HL-60 (cell line): ENCODE results near the gene PLD2.

Experiments used
- DNase-seq, 2 experiments: peaks; one replicate each; pipeline ENCODE4 v3.0.0-alpha.2; 2010 to 2020; ENCODE audit warnings: low read depth in 1 of 2, low spot score in 1 of 2
- H3K27ac ChIP-seq: fragments of 250-450 bp; sonication (Bioruptor Pico); replicated peaks from 2 replicates; pipeline ENCODE4 v1.5.1; 2020; ENCODE audit warnings: mild to moderate bottlenecking, moderate library complexity
- H3K27me3 ChIP-seq: fragments of 250-450 bp; sonication (Bioruptor Pico); 2 replicates; pipeline ENCODE4 v1.5.1; 2021; ENCODE audit warnings: mild to moderate bottlenecking, moderate library complexity; ENCODE audit not compliant: insufficient read depth, poor library complexity, severe bottlenecking
- H3K4me3 ChIP-seq: replicated peaks from 2 replicates; pipeline ENCODE4 v1.5.1; 2011; ENCODE audit warnings: mild to moderate bottlenecking, control low read depth, low read length; ENCODE audit not compliant: insufficient read depth
- GABPA ChIP-seq: IDR thresholded peaks from 2 replicates; pipeline ENCODE4 v1.6.1; 2012; ENCODE audit warnings: low read depth
- POLR2AphosphoS5 ChIP-seq: IDR thresholded peaks from 2 replicates; pipeline ENCODE4 v1.6.1; 2012; ENCODE audit warnings: low read depth
- SPI1 ChIP-seq: IDR thresholded peaks from 2 replicates; pipeline ENCODE4 v1.6.1; 2012; ENCODE audit warnings: low read depth, mild to moderate bottlenecking, borderline replicate concordance
- TF ChIP-seq, protein P1 (sequence below): IDR thresholded peaks from 2 replicates; pipeline ENCODE4 v1.6.1; 2012; ENCODE audit warnings: low read depth; ENCODE audit not compliant: insufficient replicate concordance
- TF ChIP-seq, protein P2 (sequence below): IDR thresholded peaks from one replicate; pipeline ENCODE4 v1.5.1; 2011; ENCODE audit warnings: low read length, control low read depth, inconsistent platforms; ENCODE audit not compliant: insufficient read depth

PLD2 gene

DNA sequence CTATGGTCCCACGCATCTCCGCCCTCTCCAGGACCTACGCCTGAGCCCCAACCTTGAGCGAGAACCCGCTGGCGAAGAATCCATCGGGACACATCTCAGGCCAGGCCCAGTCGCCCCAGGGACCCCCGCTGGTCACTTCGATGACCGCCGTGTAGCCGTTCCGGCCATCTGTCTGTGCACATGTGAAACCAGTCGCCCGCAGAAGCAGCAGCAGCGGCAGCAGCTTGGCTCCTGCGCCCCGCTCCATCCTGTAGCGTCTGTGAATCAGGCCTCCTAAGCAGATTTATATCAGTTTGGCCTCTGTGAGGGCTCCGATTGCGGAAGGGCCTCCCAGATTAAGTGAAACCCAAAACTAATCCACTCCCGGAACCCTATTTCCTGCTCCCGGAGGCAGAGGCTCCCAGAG, 20.8 kb upstream of the PLD2 start, which contains the start of gene VMO1:
VMO1 (minus strand) TSS at position 259 of the 406 bp plus-strand sequence; CDS start at position 247, 12 bp downstream.
- DNase-seq = no peak
- TF ChIP-seq, protein P1, sequence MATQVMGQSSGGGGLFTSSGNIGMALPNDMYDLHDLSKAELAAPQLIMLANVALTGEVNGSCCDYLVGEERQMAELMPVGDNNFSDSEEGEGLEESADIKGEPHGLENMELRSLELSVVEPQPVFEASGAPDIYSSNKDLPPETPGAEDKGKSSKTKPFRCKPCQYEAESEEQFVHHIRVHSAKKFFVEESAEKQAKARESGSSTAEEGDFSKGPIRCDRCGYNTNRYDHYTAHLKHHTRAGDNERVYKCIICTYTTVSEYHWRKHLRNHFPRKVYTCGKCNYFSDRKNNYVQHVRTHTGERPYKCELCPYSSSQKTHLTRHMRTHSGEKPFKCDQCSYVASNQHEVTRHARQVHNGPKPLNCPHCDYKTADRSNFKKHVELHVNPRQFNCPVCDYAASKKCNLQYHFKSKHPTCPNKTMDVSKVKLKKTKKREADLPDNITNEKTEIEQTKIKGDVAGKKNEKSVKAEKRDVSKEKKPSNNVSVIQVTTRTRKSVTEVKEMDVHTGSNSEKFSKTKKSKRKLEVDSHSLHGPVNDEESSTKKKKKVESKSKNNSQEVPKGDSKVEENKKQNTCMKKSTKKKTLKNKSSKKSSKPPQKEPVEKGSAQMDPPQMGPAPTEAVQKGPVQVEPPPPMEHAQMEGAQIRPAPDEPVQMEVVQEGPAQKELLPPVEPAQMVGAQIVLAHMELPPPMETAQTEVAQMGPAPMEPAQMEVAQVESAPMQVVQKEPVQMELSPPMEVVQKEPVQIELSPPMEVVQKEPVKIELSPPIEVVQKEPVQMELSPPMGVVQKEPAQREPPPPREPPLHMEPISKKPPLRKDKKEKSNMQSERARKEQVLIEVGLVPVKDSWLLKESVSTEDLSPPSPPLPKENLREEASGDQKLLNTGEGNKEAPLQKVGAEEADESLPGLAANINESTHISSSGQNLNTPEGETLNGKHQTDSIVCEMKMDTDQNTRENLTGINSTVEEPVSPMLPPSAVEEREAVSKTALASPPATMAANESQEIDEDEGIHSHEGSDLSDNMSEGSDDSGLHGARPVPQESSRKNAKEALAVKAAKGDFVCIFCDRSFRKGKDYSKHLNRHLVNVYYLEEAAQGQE = no peak
- TF ChIP-seq POLR2AphosphoS5 = no peak
- TF ChIP-seq, protein P2, sequence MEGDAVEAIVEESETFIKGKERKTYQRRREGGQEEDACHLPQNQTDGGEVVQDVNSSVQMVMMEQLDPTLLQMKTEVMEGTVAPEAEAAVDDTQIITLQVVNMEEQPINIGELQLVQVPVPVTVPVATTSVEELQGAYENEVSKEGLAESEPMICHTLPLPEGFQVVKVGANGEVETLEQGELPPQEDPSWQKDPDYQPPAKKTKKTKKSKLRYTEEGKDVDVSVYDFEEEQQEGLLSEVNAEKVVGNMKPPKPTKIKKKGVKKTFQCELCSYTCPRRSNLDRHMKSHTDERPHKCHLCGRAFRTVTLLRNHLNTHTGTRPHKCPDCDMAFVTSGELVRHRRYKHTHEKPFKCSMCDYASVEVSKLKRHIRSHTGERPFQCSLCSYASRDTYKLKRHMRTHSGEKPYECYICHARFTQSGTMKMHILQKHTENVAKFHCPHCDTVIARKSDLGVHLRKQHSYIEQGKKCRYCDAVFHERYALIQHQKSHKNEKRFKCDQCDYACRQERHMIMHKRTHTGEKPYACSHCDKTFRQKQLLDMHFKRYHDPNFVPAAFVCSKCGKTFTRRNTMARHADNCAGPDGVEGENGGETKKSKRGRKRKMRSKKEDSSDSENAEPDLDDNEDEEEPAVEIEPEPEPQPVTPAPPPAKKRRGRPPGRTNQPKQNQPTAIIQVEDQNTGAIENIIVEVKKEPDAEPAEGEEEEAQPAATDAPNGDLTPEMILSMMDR = no peak
- TF ChIP-seq SPI1 = no peak
- Histone ChIP-seq H3K4me3 (no peak within 1 kb of the TSS), H3K27ac (no peak within 1 kb of the TSS), H3K27me3 (peaks cover 13% of the 10 kb centered on the region)

DNA sequence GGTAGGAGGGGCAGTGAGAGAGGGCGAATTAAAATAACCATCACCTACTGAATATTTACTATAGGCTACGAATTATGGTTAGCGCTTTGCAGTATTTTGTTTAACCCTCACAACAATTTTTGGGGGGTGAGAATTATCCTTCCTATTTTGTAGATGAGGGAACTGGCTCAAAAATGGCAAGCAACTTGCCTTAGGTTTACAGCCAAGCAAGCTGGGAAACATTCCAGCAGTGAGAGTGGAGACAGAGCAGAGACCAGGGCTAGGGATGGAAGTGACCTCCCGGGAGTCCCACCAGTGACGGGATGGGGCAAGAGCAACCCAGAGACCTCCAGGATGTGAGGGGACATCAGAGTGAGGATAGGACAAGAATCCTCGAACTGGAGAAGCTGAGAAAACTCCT, 20.4 kb upstream of the PLD2 start:
- no peak overlapping the region for H3K4me3 ChIP-seq
- H3K27ac ChIP-seq = no peak overlapping the region
- DNase-seq = no peak
- peaks cover 13% of the 10 kb centered on the region for H3K27me3 ChIP-seq
- TF ChIP-seq SPI1 = no peak

DNA sequence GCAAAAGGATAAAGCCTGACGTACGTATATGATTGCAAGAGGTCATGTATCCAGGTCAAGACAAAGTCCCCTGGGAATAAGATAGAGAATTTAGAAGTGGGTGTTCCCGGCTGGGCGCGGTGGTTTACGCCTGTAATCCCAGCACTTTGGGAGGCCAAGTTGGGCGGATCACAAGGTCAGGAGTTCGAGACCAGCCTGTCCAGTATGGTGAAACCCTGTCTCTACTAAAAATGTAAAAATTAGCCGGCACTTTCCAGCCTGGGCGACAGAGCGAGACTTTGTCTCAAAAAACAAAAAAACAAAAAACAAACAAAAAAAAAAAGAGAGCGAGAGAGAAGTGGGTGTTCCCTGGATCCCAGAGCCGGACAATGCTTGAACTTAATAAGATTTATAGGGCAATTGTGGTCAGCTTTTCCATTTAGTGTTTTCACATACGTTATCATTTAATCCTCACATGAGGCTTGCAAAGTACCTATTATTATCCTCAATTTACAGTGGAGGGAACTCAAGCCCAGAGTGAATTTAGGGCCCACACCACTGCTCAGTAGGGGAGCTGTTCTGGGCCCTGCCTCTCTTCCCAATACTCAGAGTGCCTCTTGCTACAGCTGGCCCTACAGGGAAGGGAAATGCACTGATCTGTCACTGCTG, 18.7 kb upstream of the PLD2 start:
- no peak for DNase-seq
- H3K4me3 ChIP-seq = no peak overlapping the region
- H3K27ac ChIP-seq = no peak overlapping the region

More for the DNA sequence above, 18.7 kb upstream of the PLD2 start:
- H3K27me3 ChIP-seq = peaks cover 13% of the 10 kb centered on the region
- TF ChIP-seq POLR2AphosphoS5 (no peak), GABPA (no peak), SPI1 (no peak)
- TF ChIP-seq, protein P1 = no peak
- TF ChIP-seq, protein P2 = no peak
